DMS153 treated with DMSO at 0.1 percent for 48 hours (cell line): ENCODE results near the gene FOXP3.

ENCODE experiments used
- DNase-seq: peaks from one replicate; lab custom pipeline; 2025; ENCODE audit not compliant: unreplicated experiment; lab: John Stamatoyannopoulos, UW

Gene FOXP3

DNA sequence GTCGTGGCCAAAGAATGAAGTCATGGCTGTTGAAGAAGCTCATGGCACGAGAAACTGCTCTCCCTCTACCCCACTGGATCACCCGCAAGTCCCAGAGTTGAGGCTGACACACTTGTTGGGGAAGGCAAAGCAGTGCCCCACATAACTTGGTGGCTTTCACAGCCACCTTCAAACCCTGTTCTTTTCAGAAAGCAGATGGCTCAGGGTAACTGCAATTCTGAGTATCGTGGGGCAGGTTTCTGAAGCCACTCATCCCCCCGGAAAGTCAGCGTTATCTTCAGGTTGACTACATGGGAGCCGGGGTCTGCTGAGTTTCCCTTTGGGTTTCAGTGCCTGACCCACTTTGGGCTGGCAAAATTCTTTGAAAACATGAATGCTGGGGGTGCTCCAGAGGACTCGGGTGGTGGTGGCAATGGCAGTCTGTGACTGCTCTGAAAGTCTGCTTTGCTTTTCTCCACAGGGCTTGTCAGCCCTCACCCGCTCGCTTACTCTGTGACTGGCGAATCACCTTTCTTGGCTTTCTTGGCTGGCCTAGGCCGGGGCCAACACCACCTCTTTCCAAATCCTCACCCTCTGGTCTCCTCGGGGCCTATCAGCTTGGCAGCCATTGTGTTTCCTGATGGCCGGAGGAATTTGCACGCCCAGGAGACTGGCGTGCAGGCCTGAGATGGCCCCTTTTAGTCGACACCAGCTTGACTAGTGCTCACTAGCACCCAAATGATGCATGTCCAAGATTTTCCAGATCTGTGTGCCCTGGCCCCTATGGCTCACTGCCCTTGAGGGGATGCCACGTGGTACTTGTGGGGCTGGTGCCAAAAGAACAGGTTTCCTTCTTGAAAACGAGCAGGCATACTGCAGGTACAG lies 12.4 kb upstream of the FOXP3 start:
- DNase-seq = no peak

DNA sequence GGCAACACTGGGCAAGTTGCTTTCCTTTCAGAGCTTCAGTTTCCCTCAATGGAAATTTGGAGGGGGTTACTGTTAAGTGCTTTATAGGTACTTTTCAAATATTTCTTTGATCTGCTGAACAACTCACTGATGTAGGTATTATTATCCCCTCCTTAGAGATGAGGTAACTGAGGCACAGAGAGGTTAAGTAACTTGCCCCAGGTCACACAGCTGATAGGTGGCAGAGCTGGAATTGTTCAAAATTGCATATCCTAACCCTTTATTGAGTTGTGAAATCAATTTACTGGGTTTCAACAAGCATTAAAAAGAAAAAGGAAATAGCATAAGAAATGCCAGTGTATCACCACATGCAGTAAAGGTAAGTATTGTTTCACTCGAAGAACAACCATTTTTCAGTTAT lies 11.7 kb upstream of the FOXP3 start:
- DNase-seq = no peak

DNA sequence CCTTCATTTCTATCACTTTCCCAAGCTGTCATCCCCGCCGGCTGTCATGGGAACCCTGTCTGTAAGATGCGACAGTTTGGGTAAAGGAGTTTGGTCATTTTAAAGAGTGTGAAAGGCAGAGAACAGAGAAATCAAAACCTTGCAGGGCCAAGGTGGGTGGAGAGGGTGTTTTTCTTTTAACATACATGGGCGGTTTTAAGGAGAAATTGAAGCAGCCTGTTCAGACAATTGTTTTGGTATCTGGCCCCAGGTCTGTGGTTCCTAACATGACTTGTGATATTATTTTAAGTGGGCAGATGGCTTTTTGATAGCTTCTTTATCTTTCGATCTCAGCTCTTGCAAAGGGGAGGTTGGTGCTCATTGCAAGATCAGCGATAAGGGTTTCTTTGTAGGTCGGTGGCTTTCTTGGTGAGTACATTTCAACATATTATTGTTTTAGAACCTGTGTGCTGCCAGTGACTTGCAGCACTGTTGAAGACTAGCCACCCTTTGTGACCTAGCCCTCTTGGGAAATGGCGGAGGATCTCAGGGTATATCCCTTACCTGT lies 8.7 kb upstream of the FOXP3 start:
- no peak for DNase-seq

DNA sequence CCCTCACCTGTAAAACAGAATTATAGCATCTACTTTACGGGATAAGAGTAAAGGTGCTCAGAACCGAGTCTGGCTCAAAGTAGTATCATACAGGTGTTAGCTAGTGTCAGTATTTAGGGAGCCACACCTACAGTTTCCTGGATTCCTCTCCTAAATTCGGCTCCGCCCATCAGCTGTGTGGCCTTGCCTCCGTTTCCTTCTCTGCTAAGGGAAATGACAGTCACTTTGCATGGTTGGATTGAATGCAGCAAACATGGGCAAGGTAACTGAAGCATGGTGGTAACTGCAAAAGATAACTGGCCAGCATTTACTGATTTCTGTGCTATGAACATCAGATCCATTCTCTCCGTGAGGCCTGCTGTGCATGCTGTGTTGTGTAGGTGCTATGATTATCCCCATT lies 7.9 kb upstream of the FOXP3 start:
- no peak for DNase-seq

DNA sequence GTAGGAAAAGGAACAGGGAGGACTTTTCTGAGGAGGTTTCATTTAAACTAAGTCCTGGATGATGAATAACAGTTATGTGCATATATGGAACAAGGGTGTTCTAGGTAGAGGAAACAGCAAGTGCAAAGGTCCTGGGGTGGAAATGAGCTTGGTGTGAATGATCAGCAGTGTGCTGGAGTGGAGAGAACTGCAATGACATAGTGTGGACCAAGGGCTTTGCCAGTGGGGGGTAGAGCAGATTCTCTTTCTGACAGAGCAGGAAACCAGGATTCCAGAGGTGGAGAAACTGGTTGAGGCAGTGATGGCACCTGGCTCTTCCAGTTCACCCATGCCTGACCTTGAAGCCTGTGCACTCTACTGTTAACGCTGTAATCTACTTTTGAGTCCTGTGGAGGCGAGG lies 6.8 kb upstream of the FOXP3 start:
- DNase-seq = no peak

DNA sequence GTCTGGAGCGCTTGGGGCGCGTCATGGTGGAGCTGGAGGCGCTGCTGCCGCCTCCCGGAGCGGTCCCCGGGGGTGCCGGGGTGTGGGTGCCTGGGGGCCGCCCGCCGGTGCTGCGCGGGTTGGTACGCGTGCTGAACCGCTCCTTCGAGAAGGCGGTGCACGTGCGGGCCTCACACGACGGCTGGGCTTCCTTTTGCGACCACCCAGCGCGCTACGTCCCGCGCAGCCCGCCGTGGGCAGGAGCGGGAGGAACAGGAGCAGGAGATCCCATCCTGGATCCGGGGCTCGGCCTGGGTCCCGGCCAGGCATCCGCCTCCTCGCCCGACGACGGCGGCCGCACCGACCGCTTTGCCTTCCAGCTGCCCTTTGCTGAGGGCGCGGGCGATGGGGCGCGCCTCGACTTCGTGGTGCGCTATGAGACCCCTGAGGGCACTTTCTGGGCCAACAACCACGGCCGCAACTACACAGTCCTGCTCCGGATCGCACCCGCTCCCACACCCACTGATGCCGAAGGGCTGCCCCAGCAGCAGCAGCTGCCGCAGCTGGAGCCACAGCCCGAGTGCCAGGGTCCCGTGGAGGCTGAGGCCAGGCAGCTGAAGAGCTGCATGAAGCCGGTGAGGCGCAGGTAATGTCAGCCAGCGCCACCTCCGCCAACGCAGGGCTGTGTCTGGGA lies 5.9 kb upstream of the FOXP3 start:
- no peak for DNase-seq

DNA sequence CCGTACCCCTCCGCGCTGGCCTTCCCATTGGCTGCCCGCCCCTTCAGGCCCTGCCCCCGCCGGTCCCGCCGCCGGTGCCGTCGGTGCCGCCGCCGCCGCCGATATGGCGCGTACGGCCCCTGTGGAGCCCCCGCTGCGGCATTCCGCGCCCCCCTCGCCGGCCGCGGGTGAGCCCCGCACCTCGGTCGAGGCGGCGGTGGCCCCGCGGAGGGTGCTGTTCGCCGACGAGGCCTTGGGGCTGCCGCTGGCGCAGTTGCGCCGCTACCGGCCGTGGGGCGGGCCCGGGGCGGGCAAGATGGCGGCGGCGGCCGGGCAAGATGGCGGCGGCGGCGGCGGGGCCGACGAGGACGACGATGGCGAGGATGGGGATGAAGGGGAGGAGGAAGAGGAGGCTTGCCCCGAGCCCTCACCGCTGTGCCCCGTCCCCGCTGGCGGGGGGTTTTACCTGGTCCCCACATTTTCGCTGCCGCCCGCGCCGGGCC lies 5.3 kb upstream of the FOXP3 start, which contains the start of gene PPP1R3F:
Gene PPP1R3F (plus strand): TSS at position 27 of the 482 bp plus-strand sequence. CDS start 77 bp downstream, at position 104.
- DNase-seq = no peak

DNA sequence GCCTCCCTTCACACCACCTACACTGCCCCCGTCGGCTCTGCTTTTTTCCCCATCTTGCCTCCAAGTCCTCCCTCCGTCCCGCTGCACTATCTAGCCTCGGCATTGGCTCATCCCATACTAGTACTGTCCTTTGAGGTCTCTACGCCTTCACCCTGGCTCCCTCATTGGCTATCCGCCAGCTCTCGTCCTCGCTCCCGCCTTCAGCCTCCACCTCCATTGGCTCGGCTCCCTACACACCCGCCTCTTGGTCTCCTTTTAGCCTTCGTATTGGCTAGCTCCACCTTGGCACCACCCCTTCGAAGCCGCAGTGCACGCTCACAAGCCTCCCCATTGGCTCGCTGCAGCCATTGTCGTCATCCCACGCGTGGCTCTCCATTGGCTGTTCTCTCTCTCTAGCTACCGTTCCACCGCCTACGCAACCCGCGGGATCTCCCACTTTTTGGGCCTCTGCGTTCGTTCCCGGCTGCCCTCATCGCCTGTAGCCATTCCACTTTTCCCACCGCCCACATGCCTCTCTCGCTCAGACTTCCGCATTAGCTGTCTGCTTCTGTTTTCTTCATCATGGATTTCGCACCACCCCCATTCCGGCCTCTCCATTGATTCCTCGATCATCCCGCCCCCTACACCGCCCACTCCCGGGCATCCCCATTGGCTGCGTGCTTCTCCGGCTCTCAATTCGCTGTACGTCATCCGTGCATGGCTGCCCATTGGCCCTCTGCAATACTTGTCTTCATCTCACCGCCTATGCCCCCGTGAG lies 4.7 kb upstream of the FOXP3 start:
- DNase-seq = peak; percentile 83

DNA sequence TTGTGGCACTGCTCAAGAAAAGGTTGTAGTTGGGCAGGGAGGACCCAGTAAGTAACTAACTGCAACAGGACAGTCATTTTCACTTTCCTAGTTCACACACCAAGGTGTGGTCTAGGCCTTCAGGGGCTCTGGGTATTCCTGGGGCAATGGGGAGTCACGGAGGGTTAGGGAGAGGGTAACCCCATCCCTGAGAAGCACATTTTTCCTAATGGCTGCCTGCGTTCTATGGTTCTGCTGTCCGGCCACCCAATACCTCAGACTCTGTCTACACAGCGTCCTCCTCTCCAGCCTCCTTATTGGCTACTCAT lies 4.1 kb upstream of the FOXP3 start:
- no peak for DNase-seq

DNA sequence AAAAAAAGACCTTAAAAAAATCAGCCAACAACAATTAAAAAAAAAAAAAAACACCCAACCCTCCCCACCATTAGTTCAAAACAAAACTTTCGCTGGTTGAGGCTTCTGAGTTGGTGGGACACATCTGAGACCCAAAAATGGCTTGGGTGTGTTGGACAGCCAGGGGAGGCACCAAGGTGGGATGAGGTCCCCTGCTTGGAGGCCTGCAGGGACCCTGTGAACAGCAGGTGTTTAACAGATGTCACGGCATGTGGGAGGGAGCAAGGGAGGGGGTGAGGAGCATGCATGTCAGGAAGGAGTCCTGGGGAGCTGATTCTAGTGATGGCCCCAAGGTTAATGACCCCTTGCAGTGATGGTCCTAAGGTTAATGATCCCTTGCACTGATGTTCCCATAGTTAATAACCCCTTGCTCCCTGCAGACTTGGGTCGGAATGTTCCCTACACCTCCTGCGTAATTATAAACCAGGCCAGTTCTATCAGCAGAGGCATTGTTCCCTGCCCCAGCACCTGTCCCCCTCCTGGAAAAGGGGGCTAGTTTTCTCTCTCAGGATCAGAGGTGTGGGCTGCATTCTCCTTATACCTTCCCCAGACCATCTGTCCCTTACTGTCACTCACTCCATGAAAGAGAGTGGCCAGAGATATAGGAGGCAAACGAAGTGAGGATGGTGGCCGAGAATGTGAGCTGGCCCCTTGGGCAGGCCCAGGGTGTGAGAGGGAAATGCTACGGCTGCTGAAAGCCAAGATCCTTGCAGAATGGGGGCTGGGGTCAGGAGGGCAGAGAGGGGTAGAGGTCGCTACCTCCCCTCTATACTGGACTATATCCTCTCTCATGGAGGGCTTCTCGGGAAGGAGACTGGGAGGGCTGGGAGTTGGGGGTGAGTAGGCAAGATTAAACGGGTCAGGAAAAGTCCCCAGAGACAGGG lies 2.3 kb upstream of the FOXP3 start:
- DNase-seq = no peak

DNA sequence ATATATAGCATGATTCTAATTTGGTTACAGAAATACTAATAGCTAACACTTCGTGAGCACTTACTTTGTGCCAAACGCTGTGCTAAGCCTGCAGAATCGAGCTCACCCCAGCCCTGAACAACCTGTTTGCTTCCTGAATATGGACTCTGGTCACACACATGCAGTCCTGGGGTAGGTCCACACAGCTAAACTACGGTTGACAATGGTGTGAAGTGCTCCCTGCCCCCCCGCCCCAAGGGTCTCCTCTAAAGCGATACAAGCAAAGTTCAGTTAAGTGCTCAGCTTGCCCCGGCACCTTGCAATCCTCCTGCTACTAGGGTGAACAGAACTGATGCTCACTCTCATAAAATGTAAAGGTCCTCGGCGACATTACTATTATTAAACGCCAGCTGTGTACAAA lies 879 bp downstream of the FOXP3 start:
- no peak for DNase-seq

DNA sequence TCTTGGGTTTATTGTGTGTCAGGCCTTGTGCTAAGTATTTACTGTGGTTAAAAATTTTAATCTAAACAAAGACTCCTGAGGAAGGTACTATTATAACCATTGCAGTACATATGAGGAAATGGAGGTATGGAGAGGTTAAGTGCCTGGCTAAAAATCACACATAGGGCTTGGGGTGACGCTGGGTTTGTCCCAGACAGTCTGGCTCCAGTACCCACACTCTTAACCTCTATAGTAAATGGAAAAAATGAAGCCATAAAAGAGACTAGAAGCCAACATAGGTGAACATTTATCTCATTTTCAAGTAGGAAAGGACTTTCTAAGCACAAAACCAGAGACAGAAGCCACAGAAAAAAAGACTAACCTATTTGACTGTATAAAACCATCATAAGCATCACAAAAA lies 1.9 kb downstream of the FOXP3 start:
- no peak for DNase-seq

DNA sequence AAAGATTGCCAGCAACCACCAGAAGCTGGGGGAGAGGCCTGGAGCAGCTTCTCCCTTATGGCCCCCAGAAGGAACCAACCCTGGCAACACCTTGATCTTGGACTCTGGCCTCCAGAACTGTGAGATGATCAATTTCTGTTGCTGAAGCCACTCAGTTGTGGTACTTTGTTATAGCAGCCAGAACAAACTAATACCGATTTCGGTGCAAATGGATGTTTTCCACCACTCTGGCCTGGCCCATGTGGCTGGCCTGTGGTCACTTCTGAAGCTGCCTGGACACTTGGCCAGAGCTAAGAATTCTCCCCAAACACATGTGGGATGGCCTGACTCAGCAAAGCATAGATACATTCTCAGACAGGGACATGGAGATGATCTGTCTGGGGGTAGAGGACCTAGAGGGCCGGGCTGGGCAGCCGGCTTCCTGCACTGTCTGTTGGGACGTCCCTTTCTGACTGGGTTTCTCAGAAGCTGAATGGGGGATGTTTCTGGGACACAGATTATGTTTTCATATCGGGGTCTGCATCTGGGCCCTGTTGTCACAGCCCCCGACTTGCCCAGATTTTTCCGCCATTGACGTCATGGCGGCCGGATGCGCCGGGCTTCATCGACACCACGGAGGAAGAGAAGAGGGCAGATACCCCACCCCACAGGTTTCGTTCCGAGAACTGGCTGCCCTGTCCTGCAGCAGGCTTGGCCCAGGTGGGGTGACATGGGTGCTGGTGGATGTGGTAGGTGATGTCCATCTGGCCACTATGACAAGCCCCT lies 4.1 kb downstream of the FOXP3 start:
- no peak for DNase-seq

DNA sequence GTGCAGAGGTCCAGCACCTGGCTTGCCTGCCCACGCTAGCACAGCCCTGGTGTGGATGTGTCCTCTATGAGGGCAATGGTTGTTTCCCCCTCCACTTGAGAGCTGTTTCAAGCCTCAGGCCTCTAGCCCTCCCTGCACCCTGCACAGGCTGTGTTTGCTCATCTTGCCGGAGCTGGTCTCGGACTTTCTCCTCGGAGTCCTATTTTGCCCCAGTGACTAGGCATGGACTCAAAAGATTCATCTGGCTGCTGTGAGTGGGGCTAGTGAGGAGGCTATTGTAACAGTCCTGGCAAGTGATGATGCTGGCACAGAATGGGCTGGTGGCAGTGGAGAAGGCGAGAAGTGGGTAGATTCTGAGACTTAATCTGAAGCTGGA lies 5.8 kb downstream of the FOXP3 start:
- no peak for DNase-seq

DNA sequence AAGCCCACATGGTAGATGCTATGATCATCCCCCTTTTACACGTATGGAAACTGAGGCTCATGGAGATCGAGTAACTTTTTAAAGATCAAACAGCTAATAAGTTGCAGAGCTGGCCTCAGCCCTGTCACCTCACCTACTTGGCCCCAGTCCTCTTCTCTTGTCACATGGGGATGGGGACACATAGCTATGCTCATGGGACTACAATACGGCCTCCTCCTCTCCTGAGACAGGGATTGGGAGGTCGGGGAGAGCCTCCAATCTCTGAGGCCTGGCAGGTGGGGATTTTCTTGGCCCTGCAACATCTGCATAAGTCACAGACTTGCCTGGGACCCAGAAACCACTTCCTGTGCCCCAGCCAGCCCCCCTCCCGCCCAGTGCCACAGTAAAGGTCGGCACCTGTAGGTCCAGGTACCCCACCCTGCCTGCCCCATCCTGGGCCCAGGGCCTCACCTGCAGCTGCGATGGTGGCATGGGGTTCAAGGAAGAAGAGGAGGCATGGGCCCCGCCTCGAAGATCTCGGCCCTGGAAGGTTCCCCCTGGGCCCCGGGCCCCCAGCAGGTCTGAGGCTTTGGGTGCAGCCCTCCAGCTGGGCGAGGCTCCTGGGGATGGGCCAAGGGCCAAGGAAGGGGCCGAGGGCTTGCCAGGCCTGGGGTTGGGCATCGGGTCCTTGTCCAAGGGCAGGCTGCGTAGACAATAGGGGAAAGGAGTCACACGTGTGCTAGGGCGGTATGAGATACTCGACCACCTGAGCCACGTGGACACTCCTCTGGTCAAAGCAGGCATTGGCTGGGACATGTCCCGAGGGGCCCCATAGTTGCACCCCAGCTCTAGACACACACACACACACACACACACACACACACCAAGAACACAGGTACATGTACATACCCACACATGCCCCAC lies 6.4 kb downstream of the FOXP3 start:
- DNase-seq = no peak

DNA sequence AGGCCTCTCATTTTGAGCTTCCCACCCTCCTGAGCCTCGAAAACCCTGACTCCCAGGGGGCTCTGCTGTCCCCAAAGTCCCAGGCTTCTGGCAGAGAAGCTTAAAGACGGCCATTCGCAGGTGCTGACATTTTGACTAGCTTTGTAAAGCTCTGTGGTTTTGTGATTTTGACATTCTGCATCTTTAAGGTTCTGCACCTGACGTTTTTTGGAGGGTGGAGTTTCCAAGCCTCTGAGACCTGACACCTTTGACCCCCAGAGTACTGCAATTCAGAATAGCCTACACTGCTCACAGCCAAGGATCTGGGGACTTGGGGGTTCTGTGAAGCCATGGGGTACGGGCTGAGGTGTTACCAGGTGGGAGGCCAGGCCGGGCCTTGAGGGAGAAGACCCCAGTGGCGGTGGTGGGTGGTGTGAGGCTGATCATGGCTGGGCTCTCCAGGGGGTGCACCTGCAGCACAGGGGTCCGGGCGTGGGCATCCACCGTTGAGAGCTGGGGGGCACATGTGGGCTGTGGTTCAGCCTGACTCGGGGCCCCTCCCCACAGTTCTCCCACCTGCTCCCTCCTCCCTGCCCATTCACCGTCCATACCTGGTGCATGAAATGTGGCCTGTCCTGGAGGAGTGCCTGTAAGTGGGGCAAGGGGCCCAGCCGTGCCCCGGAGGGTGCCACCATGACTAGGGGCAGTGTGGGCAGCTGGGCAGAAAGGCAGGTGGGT lies 7.3 kb downstream of the FOXP3 start:
- DNase-seq = no peak

DNA sequence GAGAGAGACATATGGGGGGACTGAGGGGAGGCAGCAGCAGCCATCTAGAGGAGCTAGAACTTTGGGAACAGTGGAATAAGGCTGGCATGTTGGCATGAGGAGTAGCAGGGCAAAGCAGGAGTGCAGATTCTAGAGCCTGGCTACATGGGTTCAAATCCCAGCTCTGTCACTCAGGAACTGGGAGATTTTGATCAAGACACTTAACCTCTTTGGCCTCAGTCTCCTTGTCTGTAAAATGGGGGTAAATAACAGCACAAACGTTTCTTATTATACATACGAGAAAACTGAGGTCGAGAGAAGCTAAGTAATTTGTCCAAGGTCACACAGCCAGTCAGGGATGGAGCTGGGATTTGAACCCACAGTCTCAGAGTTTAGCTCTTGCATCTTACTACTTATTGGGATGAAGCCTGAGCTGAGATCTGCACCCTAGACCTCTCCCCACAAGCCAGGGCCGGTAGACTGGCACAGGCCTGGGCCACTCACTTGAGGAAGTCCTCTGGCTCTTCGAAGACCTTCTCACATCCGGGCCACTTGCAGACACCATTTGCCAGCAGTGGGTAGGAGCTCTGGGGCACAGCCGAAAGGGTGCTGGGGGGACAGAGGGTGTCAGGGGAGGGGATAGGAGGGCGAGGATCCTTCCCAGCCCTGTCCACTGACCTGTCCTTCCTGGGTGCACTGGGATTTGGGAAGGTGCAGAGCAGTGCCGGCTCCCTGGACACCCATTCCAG lies 8.1 kb downstream of the FOXP3 start:
- DNase-seq = no peak
